Hindlimb muscle (tissue), 1 donor: ENCODE data around the gene SENP8. TPM values are rescaled to one million over a fixed set of nuclear protein-coding genes. Genes with fewer than 3 reads are reported as not detected.
A peak's percentile ranks its signal among the peaks of the same experiment; 100 is the strongest.
"Not testable (repeated sequence)": the region's sequence is repeated elsewhere in the genome, so short reads cannot be mapped to it uniquely, and the experiment has no call there.

Experiments used
- DNase-seq: peaks from one replicate; pipeline ENCODE4 v3.0.0-alpha.2; 2013
- polyA plus RNA-seq: library from polyadenylated mRNA; unstranded; fragments of 120-200 nt; gene quantifications from one replicate; pipeline ENCODE4 v1.2.1, GENCODE V29; 2013; ENCODE audit not compliant: insufficient read length

Gene SENP8
- polyA plus RNA-seq, 1 donor: 5.7 TPM

DNA sequence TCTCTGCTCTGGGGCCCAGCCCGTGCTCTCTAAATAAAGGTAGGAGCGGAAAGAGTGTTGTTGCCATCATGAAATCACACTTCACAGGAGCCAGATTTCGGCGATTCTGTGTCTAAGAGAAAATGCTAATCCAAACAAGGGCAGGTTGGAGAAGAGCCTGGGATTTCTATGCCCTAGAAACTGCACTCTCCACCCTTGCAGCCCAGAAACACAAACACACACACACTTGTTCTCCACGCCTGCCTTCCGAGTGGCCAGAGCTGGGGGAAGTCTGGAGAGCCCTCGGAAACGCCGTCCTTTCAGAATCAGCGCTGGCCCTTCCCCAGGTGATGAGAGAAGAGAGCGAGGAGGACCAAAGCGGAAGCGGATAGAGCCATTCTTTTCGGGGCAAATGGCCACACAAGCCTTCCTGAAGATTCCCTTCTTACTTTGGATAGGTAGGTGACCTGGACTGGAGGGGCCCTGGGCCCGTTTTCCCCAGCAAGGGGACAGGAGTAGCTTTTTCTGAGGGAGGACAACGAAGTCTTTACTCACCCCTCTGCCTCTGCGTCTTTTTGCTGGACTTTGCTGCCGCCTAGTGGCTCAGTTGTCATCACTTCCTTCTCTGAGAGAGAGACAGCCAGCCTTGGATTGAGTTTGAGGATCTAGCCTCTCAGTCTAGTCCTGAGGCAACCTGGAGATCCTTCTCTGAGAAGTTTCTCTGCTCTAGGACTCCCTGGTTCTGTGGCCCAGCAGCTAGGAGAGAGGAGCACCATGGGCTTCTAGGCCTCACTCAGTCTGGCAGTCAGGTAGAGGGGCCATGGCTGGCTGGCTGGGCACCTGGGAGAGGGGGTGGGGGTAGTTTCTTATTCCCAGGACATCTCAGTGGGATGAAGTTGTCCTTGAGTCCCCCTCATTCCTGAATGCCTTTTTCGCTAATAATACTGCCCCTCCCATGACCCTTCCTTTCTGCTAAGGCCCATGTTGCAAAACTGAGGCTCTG is 37.7 kb downstream of the SENP8 start:
- peak; percentile 87 for DNase-seq

DNA sequence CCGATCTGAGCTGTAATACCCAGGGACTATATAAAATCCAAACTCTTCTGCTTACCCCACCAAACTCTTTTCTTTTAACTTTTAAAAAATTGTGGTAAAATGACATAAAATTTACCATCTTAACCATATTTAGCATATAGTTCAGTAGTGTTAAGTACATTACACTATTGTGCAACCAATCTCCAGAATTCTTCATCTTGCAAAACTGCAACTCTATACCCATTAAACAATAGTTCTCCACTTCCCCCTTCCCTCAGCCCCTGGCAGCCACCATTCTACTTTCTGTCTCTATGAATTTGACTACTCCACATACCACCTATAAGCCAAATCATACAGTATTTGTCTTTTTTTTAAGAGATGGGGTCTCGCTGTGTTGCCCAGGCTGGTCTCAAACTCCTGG is 38.7 kb downstream of the SENP8 start:
- no peak for DNase-seq

DNA sequence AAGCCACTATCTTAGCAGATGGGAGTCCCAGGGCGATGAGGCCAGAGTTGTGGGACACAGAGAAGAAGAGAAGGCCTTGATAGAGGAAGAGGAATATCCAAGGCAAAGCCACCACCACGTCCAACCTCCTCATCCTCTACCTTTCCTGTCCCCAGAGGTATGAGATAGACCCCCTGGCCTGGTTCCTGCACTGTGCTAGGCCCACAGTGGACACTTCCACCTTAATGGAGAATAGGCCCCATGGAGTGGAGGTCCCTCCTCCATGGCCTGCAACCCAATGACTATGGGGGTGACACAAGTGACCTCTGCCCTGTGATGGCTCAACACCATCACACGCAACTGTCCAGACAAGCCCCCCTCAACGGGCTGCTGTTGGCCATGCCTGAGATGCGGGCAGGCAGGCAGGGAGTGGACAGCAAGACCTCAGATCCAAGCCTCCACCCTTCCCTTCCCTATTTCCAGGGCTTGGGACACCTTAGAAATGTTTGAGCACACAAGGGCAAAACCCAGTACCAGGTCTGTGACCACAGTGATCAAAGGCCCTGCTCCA is 42.6 kb downstream of the SENP8 start:
- no peak for DNase-seq

DNA sequence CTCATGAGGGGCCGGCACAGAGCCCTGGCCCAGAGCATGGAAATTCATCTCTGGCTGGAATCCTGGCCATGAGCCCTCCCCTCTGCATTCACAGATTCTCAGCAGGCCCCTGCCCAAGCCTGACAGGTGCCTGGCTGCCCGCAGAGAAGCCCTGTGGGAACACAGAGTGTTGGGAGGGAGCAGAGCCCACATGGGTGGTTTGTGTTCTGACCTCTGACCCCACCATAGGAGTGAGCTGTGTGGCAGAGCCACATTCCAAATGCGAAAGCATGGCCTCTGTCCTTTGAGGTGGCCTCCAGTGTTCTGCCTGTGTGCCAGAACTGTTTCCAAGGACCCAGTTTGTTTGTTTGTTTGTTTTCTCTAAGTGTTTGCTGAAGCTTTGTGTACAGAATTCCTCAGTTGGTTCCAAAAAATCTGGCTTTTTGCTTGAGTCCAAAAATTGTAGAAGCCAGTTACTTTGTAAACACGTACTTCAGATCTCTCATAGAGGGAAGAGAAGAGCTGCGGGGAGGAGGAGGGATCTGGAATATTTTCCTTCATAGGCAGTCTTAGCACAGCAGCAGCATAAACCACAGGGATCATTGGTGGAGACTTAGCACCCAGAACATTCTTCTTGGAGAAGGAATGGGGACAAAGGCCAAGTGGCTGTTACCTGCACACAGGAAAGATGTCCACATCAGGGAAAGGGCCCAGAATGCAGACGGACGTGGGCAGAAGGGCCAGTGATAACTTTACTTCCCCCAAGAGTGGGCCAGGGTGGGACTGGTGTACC is 43.3 kb downstream of the SENP8 start:
- DNase-seq: peak; percentile 37

DNA sequence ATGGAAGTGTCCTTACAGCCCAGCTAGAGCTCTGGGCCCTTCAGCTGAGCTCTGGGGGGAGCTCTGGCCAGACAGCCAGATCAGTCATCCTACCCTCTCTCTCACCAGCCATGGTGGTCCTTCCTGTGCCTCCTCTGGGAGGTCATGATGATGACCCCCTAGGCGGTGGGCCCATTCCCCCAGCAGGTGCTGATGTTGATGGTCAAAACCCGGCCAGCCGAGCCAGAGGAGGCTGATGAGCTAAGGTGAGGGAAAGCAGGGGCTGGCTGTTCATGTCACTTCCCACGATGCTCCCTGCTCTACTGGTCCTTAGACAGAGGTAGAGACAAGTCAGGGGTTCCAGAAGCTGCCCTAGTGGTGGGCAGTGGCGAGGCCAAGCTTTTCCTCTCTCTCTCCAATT is 44.4 kb downstream of the SENP8 start:
- DNase-seq: no peak

DNA sequence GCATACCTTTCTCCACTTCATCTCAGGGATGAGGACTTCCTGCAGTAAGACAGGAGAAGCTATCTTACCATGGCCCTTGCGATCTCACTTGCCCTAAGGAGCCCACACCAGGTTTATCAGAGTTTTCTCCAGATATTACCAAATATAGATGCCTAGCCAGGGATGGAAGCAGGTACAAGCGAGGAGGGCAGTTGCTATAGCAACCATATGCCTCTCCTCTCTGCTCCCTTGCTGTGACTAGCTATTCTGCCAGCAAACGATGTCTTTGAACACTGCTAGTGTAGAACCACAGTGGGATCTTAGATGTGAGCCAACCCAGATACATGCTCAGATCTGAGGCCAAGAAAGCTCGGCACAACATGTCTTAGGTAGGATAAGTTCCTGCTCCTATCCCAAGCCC is 45.5 kb downstream of the SENP8 start:
- no peak for DNase-seq

DNA sequence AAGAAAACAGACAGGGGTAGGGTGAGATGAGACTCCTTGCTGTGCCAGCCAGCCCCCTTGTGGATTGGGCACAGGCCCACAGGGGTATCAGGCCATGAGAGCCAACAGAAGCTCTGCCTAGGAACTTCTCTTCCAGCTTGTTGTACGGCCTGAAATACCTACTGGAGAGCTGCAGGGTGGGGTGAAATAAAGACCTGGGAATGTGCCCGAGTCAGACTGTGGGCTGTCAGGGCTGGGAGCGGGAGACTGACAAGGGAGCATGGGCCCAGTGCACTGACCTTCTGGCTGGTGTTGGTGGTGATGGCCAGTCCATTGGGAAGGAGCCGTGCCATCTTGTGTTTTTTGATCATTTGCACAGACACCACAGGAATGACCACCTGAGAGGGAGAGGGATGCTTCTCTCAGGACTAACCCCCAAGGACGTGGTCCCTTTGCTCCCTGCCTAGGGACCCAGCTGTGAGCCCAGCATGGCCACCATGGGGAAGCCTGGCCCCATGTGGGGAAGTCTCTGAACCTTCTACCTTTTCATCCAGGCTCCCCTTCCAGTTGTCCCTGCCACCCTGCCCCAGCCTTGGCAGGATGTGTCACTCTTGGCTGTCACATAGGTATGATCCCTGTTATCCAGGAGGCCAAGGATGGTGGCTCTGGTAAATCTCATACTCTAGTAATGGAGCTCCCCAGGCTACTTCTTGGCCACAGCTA is 48.7 kb downstream of the SENP8 start:
- no peak for DNase-seq

DNA sequence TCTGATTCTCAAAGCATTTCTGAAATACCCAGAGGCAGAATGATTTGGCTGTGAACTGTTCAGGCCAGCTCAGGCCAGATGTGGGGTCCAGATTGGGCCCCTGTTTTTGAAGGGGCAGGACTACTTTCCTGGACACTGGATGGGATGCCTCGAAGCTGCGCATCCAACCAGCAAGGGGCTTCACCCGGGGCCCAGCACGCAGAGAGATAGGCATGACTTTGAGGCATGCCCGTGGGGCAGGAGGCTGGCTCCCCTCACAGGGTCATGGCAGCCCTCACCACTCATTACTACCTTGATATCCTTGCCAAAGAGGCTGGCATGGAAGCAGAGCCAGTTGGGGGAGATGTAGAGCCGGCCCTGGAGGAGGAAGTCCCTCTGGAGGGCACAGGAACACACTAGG is 49.2 kb downstream of the SENP8 start:
- no peak for DNase-seq

DNA sequence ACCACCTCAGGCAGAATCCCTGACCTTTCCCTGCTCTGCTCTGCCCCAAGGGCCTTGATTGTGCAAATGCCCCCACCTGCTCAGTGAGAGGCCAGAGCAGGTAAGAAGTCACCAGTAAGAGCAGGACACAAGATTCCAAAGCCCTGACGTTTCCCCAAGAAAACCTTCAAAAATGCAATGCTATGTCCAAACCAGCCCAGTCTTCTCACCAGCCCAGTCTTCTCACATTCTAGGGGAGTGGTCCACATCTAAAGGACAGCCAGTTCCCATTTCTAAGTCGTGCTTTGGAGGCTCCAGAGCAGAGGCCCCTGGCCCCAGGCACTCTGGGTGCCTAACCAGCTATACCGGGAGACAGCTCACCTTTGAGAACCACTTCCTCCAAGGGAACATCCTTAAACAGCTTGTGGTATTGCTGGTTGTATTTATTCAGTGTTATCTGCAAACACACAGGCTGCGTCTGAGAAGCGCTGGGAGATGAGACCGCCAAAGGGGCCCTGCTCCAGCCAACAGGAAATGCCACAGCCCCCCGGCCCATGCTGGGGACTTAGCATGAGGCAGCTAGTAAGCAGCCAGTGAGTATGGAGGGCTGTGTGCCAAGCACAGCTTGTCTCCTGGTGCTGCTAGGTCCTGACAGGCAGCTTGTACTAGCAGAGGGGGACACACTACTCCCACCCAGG is 50.1 kb downstream of the SENP8 start:
- DNase-seq: no peak

DNA sequence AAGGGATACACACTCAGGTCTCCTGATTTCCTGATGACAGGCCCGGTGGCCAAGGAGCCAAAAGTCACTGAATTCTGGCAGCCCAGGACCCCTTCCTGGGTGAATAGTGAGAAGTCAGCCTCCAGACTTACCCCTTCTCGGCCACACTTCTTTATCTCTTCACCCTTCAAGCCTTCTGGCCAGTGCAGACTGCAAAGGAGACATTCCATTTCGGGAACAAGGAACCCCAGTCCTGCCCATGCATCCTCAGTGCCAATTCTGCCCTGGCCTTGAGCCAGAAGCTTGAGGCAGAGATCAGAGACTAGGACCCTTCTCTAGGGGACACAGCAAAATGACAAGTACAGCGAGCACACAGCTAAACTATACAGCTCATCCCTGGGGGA is 50.6 kb downstream of the SENP8 start:
- DNase-seq: no peak

DNA sequence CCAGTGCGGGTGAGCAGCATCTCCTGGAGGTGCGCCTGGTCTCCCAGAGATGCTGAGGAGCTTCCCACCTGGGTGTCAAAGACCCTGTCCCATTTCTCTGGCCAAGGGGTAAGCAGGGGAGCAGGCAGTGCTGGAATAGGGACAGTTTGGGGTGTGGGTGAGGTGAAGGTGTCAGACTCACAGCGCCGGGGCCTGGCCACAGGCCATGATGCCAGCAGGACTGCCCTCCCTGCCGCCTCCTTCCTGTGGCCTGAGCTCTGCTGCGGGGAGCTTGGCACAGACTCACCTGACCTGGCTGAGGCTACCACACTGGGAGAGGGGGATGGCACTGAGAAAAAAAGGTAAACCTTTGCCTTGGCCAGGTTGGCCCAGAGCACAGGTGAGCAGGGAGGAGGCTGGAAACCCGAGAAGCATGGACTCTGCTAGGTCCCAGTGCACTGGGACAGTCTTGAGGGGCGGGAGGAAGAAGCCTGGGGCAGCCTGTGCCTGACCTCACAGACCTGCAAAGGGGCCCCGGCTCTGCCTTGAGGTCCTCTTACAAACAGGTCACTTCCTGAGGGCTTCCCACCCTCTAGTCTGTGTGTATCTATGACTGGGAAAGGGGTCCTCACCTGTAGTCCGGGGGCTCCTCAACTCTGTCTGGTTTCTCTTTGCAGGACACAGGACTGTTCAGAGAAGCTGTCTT is 51.2 kb downstream of the SENP8 start:
- no peak for DNase-seq

DNA sequence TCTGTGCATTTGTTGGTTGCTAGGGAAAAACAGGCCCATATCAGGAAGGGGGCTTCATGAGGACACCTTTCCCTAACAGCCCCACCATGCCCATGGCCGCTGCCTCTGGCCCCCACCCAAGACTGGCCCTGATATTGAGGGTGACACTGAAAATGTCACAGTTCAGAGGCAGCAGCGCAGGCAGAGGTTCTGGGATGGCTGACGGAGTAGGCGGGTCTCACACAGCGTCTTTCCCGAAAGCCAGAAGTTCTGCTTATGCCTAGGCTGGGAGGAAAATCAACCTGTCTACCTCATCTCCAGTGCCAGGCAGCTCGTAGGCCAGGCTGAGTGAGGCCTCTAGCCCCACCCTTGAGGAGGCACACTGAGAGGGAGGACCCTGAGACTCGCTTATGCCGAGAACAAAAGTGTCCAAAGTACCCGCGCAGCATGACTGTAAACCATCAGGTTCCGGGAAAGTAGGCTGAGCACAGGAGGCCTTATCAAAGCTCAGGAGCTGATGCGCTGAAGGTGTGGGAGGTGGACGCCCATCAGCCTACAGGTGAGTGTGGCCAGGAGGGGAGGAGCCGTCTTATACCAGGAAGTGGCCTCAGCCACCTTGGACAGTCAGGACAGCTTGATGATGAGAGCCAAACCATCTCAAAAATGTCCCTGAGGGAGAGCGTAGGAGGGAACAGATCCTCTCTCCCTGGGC is 51.9 kb downstream of the SENP8 start:
- DNase-seq: no peak

DNA sequence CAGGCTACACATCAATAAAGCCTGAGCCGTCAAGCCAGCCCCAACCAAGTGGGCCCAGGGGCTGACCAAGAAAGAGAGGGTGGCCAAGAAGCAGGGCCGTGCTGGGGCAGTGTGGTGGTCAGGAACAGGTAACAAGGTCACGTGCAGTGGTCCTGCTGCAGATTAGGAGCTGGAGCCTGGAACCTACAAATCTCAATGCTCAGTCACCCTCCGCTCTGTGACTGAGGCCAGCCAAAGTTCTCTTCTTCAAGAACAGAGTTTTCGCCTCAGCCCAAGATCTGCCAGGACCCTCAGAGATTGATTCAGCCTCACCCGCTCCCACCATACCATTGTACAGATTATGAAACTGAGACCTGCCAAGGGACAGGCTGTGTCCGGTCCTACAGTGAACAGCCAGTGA is 52.5 kb downstream of the SENP8 start:
- DNase-seq: no peak

DNA sequence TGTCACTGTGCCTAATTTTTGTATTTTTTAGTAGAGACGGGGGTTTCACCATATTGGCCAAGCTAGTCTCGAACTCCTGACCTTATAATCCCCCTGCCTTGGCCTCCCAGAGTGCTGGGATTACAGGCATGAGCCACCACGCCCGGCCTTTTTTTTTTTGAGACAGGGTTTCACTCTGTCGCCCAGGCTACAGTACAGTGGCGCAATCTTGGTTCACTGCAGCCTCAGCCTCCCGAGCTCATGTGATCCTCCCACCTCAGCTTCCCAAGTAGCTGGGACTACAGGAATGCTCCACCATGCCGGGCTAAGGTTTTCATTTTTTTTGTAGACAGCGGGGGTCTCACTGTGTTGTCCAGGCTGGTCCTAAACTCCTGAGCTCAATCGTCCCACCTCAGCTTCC is 53.8 kb downstream of the SENP8 start:
- DNase-seq: not testable (repeated sequence)

DNA sequence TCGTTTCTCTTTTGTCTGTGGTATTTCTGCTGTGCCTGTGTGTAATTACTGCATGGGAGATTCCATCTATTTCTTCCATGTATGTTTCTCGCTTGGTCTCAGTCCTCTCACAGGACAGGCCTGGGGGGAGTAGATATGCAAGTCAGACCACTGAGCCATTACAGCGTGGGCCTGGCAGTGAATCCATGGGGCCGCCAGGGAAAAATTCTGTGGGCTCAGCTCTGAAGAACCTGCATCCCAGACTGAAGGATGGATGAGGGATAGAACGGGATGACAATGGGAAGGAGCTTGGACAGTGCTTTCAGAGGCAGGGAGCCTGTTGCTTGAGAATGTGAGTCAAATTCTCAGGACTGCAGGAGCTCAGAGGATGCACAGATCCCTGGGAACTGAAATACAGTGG is 54.6 kb downstream of the SENP8 start:
- DNase-seq: no peak

DNA sequence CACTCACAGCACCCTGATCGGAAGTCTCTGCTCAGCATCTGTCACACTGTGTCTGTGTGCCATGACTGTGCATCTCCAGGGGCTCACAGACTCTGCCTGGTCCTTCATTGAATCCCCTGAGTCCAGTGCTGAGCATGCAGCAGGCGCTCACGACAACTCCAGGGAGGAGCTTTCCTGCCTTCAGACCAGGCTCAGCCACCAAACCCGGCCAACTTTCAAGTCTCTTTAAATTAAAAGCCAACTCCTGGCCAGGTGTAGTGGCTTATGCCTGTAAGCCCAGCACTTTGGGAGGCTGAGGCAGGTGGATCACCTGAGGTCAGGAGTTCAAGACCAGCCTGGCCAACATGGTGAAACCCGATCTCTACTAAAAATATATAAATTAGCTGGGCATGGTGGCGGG is 55.2 kb downstream of the SENP8 start:
- no peak for DNase-seq

DNA sequence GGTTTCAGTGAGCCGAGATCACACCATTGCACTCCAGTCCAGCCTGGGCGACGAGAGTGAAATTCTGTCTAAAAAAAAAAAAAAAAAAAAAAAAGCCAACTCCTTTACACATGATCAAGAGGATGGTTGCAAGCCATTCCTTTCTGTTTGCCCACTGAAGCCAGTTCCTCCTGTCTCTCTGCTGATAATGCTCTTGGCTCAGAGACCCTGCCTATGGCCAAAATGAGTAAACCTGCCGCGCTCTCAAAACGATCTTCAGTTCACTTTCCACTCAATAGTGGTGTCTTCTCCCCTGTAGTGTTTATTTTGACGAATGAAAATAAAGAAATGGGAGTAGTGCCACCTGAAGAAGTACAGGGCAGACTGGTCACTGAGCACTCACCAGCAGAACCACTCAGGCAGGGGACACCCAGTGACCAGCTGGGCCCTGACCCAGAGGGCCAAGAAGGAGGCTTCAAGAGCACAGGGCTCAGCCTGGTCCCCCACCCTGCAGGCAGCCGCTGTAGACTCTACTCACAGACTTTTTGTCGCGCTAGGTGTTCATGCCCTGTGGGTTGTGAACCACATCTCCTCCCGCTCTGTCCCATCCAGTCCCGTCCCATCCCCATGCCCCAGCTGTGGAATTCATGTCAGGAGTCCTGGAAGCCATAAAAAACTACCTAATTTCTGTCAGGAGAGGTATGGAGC is 55.8 kb downstream of the SENP8 start:
- no peak for DNase-seq

DNA sequence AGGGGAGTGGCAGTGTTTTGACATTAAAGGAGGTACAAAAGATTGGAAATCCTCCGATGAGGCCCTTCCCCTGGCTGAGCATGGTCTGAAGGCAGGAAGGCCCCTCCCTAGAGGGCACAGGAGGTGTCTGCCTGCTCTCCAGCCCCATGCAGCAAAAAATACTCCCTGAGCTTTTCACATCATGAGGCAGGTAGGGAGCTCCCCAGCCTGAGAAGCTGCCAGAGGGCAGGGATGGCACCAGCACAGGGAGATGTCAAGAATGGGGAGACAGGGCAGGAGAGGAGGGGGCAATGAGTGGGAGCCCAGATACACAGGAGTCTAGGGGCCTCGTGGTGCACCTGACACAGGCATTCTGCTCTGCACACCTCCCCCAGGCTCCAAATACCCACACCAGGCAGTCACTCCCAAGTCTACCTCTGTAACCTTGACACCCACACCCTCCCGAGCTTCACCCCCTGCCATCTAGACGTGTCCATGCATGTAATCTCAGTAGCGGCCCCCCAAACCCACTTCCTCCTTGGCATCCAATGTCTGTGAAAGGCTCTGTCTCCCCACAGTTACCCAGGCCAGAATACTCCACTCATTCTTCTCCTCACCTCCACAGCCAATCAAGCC is 56.5 kb downstream of the SENP8 start:
- DNase-seq: no peak

DNA sequence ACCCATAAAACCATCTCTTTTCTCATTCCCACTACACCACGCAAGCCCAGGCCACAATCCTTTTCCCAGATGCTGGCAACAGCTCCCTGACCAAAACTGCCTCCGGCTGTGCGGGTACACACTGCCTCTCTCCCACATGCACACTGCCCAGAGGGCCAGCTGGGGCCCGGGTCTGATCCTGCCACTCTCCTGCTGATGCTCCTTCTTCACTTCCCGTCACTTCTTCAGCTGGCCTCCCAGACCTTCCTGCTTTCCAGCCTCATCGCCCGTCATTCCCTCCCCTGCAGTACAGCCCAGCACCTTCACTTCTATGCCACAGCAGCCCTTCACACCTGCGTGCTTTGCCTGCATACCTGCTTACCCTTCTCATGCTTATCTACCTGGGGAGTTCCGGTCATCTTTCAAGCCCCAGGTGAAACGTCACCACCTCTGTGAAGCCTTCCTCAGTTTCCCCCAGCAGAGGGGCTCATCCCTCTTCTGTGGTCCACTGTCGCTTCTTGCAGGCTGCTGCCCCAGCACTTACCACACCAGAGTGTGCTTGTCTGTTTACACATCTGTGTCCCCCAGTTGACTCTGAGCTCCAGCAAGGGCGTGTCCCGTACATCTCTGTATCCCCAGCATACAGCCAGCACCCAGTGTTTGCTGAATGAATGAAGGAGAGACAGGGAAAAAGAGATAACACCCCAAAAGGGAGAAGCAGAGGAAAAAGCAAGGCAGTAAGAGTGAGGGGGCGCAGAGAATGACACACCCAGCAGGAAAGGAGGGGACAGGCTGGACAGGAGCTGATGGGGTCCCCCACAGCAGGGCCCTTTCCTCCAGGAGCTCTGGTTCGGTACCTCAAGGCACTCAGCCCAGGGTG is 57.2 kb downstream of the SENP8 start:
- no peak for DNase-seq
